GM21367 (cell line): Measurements from ENCODE around the gene BTBD2.
"Not testable (repeated sequence)": the region's sequence is repeated elsewhere in the genome, so short reads cannot be mapped to it uniquely, and the experiment has no call there.

Experiments
- ATAC-seq: cut with Tn5 transposase; IDR thresholded peaks from one replicate; pipeline ENCODE4 v1.9.1; 2021; ENCODE audit not compliant: unreplicated experiment

Gene BTBD2

DNA sequence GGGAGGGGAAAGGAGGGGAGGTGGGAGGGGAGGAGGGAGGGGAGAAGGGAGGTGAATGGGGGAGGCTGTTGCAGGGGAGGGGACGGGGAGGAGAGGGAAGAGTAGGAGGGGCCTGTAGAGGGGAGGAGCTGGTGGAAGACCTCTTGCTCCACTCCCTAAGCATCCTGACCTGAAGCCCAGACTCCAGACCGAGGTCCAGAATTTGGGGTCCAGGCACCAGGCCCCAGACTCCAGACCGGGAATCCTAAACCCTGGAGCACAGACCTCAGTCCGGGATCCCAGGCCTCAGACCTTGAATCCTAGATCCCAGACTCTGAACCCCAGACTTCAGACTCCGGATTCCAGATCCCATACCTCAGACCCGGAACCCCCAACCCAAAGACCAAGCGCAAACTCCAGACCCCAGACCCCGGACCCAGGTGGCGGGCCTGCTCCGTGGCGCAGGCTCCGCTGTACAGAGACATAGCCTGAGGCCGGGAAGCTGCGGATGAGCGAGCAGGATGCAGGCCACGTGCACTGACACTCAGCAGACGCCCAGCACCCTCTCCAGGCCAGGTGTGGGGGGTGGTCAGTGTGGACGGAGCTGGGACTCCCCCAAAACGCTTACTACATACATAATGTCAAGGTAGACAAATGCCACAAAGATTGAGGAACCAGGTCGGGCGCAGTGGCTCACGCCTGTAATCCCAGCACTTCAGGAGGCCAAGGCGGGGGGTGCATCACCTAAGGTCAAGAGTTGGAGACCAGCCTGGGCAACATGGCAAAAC, 710 bp upstream of the BTBD2 start:
- ATAC-seq: no peak

DNA sequence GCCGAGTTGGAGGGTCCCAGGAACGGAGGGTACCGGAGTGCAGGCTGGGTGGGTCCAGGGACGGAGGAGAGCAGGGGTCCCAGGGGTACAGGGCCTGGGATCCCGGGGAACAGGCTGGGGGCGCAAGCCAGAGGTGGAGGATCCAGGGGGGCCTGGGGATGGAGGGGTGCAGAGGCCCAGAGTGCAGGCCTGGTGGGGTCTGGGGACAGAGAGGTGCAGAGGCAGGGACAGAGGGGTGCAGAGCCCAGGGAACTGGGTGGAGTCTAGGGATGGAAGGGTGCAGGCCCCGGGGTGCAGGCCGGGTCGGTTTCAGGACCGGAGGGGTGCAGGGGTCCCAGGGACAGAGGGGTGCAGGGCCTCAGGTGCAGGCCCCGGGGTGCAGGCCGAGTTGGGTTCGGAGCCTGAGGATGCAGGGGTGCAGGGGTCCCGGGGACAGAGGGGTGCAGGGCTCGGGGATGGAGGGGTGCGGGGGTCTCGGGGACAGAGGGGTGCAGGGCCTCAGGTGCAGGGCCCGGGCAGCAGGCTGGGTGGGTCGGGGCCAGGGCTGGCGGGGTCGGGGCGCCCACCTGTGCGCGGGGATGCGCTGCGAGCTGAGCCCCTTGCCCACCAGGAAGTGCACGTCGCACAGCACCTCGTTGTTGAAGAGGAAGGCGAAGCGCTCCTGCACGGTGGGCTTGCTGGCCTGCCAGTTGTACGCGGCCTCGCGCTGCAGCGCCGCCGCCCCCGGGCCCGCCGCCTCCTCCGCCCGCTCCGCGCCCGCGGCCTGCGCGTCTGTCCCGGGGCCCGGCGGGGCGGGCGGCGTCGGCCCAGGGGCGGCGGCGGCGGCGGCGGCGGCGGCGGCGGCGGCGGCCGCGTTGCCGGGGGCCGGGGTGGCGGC, 545 bp downstream of the BTBD2 start:
- no peak for ATAC-seq

DNA sequence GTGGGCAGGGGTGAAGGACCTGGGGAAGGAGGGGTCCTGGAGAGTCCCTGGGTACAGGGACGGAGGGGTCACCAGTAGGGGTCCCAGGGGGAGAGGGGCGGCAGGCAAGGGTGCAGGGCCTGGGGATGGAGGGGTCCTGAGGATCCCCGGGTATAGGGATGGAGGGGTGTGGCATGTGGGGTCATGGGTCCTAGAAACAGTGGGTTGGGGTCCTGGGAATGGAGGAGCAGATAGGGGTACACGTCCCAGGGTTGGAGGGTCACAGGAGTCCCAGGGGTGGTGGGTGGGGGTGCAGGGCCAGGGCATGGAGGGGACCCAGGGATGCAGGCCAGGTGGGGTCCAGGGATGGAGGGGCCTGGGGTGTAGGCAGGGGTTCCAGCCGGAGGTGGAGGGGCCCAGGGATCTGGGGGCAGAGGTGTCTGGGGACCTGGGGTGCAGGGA, 1.4 kb downstream of the BTBD2 start:
- ATAC-seq: no peak

DNA sequence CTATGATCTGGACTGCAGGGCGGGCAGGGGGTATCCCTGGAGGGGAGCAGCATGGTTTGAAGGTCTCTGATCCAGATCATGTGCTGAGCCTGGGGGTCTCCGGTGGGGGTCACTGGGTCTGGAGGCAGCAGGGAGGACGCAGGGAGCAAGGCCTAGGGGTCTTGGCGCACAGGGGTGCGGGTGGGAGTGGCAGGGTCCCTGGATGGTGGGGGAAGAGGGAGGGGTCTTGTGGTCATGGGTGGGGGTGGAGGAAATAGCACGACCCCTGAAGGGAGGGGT, 1.9 kb downstream of the BTBD2 start:
- ATAC-seq: no peak

DNA sequence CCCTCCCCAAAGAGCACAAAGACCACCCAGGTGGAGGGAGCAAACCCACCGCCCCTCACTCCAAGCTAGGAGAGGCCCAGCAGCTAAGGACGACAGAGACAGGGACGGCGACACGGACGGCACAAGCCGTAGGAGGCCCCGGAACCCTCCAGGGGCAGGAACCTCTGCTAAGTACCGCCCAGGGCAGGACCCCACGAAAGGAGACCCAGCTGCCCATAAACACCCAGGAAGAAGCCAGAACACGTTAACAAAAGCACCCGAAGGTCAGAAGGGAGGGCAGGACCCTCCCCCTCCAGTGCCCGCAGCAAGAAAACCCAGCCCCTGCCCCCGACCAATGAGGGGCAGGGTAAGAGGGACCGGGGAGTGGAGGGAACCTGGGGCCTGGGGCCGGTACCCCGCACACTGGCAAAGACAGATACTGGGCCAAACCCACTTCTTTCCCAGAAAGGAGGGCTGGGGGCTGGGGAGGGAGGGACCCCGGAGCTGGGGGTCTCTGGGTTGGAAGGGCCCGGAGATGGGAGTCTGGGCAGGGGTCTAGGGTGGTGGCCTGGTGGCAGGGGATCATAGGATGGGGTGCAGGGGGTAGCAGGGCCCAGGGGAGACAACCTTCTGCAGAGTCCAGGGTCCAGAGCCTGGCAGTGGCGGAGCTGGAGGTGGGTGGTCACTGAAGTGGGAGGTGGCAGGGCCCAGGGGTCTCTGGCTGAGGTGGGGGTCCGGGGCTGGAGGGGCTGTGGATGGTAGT, 2.4 kb downstream of the BTBD2 start:
- ATAC-seq: no peak

DNA sequence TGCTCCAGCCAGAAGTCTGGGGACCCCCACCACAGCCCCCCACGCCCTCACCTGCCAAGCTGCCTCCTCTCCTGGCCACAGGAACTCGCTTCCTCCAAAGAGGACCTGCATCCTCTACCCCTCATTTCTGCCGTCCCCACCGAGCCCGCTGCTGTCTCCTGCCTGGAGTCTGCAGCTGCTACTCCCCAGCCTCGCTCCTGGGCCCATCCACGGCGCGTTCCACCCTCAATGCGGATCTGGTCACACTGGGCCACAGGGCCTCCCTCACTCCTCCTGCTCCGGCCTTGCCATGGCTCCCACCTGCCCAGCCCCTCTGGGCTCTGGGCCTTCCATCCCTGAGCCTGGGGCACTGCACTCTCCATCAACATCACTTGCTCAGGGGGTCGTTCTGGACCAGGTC, 4.3 kb downstream of the BTBD2 start:
- ATAC-seq: no peak

DNA sequence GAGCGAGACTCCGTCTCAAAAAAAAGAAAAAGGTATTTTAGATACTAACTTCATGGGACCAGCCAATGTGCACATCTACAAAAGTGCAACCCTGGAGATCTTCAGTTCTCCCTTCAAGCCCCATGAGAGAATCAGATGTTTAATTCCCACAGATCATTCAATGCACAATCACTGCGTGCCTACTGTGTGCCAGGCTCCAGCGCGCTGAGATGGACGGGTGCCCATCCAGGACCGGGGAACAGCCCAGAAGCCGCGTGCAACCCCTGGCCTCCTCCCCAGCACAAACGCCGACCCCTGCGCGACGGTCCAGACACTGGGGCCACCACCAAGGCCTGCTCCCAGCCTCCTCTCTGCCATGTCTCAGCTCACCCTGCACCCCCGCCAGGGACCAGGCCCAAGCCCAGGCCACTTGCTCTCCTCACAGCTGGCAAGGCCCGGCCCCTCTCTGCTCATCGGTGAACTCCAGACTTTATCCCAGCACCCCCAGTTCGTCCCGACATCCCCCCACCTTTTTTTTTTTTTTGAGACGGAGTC, 5.3 kb downstream of the BTBD2 start:
- ATAC-seq: no peak

DNA sequence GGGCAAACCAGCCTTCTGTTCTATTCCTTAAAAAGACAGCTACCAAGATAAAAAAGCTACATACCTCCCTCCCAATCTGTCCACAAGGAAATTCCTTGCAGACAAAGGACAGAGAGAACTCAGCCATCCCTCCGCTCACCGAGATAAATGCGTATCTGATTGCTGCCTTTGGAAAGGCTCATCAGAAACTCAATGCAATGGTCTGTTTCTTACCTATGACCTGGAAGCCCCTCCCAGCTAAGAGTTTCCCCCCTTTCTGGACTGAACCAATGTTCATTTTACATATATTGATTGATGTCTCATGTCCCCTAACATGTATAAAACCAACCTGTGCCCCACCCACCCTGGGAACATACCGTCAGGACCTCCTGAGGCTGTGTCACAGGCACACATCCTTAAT, 11.6 kb downstream of the BTBD2 start:
- no peak for ATAC-seq

DNA sequence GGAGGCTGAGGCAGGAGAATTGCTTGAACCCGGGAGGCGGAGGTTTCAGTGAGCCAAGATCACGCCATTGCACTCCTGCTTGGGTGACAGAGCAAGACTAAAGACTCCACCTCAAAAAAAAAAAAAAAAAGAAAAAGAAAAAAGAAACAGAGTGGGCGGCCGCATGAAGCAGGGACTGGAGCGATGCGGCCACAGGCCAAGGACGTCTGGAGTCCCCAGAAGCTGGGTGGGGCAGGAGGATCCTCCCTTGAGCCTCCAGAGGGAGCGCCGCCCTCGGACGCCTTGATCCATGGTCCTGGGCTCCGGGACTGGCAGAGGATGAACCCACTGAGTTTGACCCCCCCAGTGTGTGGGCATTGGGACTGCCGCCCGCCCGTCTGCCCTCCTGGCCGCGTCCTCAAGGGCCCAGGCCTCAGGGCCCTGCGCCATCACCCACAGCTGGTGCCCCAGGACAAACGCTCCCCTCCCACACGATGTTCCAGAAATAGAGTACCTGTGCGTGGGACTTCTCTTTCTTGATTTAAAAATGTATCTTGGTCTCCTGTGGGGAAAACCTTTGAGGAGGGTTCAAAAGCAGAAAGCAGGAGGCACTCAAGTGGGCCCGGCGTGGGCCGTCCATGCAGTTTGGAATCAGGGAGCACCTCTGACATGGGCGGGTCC, 15.5 kb downstream of the BTBD2 start:
- ATAC-seq: no peak

DNA sequence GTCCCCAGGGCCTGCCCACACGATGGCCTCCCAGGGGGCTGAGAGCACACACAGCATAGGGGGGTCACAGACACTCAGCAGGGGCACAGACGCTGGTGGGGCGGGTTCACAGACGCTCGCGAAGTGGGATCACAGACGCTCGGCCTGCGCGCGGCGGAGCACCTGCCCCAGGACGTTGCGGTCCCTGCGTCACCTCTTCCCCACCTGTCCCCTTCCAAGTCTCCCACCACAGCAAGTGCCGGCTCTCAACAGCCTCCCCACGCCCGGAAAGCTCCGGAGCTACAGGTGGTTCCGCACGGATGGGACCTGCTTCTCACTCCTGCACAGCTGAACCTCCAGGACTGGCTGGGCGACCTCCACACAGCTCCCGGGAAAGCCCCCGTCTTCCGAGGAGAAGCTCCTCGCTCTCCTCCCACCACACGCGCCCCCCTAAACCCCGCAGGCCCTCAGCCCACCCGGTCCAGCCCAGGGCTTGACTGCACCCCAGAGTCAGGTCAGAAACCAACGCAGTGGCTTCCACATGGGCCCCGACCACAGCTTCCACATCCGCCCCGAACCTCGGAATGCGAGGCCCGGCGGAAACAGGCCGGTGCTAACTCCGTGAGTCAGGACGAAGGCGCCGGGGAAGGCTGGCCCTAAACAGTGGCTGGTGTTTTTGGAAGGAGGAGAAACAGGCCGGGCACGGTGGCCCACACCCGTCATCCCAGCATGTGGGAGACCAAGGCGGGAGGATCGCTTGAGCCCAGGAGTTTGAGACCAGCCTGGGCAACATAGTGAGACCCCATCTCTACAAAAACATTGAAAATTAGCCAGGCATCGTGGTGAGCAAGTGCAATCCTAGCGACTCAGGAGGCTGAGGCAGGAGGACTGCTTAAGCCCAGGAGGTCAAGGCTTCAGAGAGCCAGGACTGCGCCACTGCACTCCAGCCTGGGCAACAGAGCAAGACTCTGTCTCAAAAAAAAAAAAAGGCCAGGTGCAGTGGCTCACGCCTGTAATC, 16.5 kb downstream of the BTBD2 start:
- ATAC-seq: no peak

DNA sequence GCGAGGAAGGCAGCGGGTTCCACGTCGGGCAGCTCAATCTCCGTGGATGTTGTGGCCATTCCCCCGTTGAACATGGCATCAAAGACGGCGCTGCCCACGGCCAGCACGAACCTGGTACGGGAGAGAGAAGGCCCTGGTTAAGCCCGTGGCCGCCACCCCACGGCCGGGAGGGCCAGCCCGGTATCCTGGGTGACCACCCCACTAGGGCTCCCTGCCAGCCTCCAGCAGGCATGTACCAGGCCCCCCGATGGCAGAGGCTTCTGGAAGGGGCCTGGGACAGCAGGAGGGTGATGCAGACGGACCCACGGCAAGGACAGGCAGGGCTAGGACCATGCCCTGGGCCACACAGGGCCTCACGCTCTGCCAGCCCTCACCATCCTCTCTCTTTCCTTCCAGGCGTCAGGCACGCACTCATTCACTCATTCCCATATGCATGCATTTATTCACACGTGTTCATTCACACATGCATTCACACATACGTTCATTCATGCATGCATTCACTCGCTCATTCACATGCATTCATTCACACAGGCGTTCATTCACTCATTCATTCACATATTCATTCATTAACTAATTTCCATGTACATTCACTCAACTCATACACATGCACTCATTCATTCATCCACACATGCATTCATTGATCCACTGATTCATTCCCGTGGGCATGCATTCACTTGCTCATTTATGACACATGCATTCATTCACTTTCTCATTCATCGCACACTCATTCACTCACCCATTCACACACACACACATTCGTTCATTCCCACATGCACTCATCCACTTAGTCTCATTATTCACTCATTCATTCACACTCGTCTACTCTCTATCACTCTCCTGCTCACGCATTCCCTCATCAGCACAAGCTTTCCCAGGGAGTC, 17.9 kb downstream of the BTBD2 start:
- ATAC-seq: no peak

DNA sequence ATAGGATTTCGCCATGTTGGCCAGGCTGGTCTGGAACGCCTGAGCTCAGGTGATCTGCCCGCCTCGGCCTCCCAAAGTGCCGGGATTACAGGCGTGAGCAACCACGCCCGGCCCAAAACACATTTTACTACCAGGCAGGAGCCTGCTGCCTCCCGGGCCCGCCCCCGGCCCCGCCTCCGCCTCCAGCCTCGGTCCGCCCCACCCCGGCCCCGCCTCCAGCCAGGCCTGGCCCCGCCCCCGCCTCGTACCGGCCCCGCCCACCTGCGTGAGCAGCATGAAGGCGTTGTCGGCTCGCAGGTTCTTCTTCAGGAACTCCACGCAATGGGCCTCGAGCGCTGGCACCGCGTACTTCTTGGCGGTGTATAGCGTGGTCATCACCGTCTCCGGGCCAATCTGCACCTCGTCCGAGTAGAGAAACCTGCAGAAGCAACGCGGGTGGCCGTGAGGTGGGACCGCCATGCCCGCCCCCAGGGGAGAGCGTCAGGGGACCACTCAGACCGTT, 22.7 kb downstream of the BTBD2 start:
- ATAC-seq: no peak

DNA sequence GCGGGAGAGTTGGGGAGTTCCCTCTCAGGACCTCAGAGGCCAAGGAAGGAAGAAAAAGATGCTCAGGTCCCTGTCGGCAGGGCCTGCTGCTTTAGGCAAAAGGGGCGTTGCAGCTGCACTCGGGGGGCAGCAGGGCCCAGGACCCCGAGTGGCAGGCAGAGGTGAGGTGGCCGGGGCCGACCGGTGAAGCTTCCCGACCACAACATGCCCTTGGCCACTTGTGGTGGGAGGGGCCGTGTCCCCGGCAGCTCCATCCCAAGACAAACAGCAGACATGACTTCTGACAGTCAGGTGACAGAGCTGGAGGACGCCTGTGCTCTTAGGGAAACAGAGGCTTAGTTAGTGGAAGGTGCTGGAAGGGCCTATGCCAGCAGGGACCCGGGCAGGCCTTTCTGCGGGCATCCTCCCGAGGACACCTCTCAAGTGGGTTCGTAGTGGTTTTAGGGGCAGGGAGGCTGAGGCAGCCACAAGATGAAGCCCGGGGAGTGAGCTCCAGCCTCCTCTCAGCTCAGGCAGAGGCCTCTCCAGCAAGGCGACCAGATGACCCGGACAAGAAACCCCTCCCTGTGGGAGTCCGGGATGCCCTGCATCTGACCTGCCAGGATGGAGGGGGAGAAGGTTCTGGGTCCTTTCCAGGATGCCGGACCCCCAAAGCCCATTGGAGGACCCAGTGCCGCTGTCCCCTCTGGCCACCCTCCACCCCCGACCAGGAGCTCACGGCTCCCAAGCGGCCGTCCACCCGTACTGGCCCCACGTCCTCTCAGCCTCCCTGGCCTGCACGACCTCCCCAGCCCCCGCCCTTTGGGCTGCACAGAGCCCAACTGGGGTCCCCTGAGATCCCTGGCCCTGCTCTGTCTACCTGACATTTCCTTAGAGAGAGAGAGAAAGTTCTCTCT, 24.2 kb downstream of the BTBD2 start:
- ATAC-seq: no peak

DNA sequence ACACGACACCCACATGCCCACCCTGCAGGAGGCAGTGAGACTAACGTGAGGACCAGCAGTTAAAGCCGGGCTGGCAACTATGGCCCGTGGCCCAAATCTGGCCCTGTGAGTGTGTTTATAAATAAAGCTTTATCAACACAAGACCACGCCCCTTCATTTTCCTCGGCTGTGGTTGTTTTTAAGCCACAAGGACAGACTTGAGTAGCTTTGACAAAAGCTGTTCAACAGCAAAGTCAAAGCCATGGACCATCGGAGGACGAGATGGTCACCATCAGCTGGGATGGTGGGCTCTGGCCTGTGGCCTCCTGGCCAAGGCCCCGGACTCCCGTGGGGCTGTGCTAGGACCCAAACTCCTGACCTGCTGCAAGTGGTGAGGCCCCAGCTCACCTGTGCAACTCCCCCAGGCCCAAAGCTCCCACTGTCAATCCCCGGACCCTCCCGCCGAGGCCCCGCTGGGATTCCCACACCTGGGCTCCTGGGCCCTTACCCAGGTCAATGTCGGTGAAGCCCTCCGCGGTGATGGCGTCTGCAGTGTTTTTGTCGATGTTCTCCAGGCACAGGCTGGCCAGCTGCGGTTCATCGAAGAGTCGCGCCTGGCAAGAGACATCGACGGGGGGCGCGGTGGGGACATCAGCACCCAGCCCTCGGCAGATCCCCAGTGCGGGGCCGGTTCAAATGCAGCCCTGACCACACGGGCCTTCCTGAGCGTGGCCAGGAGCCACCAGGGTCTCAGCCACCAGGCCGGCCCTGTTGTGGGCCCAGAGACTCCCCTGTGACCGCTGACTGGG, 25.1 kb downstream of the BTBD2 start:
- no peak for ATAC-seq

DNA sequence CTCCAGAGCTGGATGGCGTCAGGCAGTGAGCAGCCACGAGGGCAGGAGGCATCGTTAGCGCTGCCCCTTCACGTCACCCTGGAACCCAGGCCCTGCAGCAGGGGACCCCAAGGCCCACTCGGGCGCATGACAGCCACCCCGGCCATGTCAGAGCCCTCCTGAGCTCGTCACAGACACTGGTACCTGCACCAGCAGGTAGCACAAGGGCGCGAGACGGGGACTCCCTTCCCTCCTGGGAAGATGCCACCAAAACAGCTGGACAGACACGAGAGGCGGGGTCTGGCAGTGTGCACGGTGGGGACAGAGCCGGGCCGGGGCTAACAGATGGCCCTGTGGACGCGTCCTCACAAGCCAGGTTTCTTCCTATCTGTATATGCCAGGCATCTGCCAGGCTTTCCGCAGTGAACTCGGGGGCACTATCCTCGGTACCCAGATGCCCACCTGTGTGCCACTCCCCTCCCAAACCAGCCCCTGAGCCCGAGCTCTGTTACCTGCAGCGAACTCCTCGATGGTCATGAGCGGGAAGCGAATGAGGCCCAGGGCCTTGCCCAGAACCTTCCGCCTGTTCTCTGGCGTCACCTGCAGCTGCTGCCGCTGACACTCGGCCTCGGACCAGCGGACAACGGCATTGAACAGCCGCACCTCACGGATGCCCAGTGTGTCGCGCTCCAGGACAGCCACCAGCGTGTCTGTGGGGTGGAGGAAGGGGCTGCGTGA, 25.8 kb downstream of the BTBD2 start:
- ATAC-seq: no peak

DNA sequence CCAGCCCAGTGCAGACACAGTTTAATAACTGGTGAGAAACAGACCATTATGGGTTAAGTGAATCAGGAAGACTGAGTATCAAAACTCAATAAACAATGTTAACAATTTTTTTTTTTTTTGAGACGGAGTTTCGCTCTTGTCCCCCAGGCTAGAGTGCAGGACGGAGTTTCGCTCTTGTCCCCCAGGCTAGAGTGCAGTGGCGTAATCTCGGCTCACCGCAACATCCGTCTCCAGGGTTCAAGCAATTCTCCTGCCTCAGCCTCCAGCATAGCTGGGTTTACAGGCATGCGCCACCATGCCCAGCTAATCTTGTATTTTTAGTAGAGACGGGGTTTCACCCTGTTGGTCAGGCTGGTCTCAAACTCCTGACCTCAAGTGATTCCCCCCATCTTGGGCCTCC, 27.1 kb downstream of the BTBD2 start:
- ATAC-seq: not testable (repeated sequence)
